SKM-1 treated with dmso at 0.1 percent for 144 hours (cell line): Measurements from ENCODE around the gene SLC18A3.

Experiments used
- DNase-seq: peaks from one replicate; lab custom pipeline; 2025; ENCODE audit not compliant: unreplicated experiment; lab: John Stamatoyannopoulos, UW

SLC18A3 gene

DNA sequence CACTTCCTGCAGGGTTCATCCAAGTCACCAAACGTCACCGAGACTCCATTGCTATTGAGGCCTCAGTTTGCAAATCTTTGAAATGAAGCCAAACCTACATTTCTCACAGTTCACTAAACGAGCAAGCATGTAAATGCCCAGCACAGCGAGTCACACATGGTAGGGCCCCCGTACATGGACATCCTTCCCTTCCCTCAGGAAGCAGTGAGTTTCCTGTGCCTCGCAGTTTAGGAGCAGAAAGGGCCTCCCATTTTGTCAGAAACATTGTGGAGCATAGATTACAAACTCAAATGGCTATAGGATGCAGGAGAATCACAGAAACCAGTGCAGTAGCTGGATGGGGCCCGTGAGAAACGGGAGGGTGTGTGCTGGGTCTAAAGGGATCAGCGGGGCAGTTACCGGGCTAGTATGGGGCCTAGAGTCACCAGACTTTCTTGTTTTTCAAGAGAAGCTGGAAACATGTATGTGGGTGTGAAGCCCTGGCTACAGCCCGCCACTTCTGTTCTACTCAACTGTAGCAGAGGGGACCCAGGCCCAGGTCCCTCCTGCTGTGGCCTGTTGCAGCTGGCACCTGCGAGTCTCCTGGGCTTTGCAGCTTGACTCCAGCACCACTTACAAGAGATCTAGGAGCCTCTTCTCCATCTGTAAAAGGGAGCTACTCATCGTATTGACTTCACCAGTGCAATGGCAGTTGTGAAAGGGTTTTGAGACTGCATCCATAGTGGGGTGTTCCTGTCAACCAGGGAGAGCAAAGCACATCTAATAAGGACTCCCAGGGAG is 14.2 kb upstream of the SLC18A3 start:
- no peak for DNase-seq

DNA sequence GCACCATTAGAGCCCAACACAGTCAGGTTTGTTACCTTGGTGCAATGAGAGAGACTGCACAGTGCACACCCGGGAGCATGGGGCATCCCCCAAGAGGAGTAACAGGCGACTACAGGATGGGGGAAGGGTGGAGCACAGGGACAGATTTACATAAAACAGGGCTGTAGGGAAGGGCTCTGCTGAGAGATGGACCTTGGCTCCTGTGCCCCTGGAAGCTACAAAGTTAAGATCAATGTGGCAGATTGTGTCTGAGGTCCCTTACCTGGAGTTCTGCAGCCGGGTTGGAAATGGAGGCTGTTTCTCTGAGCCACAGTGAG is 13.7 kb upstream of the SLC18A3 start:
- DNase-seq = no peak

DNA sequence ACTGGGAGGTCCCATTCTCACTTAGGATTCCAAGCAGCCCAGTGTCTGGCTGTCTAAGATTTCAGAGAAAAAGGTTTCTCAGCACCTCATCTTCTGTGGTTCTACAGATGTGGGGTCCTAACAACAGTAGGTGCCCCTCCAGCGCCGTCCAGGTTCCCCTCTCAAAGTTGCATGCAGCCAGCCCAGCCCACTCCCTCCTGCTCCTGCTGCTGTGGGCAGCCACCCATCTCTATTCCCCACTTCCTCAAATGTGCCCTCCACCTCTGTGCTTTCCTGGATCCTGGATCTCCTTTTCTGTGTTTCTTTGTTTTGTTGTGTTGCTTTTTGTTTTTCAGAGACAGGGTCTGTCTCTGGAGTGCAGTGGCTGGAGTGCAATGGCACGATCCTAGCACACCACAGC is 13.3 kb upstream of the SLC18A3 start:
- DNase-seq = no peak

DNA sequence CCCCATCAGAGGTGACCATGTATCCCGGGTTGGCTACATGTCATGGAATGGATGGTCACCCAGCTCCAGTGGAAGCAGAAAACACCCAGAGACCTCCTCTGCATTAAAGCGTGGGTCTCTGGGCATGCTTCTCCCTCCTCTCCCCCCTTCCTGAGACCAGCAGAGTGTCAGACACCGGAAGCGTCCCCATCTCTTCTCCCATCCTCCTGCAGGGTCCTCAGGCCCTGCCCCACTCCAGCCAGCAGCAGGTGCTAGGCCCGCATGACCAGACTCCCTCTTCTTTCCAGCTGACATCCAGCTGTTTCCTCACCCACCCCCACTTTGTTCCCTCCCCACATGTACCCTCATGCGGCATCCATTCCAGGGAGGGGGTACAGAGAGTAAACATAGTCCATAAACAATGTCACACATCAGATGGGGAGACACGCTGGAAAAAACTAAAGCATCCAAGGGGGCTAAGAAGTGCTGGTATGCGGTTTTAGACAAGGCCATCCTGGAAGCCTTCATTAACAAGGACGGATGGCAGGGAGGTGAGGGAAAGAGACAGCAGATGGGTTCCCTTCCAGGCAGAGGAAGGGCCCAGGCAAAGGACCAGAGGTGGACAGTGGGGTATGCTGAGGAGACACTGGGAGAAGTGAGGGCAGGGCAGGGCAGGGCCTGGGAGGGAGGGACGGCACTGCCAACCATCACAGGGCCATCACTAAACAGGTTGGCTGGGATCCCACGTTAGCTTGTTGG is 12.5 kb upstream of the SLC18A3 start:
- DNase-seq = no peak

DNA sequence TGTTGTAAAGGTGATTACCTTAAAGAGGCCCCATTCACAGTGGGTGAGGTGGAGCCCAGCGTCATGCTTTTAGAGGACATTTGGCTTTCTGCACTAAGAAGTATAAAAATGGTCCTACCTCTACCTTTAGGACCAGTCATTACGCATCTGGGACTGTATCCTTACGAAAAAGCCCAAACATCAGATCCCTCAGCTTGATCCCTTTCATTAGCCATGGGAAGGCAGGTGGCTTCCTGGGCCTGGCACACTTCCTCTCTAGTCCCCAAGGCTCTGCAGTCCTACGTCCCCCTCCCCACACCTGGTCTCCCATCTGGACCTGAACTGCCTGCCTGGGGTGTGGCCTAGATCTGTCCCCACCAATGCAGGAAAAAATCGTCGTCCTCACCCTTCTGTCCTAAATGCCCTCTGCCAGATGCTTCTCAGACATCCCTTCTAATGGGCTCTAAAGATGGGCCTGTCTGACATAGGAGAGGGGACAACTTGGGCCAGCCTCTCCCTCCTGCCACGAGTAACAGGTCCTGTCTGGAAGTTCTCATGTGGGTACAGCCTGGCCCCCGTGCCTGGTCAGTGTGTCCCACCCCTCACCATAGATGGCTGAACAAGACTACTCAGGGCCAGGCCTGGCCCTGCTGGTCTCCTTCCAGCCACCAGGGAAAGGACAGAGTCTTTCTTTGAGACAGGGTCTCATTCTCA is 11.8 kb upstream of the SLC18A3 start:
- no peak for DNase-seq

DNA sequence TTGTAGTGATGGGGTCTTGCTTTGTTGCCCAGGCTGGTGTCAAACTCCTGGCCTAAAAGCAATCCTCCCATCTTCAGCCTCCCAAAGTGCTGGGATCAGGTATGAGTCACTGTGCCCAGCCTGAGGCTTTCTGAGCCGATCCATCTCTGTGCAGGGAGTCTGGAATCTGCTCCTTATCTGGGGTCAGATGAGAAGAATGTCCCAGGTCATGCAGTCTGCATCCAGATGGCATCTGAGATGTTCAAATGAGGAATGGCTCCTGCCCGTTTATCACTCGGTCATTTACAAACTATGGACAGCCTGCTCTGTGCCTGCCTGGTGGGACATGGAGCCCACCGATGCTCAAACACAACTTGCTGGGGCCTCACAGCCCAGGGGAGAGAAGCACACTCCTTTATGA is 11.1 kb upstream of the SLC18A3 start:
- no peak for DNase-seq

DNA sequence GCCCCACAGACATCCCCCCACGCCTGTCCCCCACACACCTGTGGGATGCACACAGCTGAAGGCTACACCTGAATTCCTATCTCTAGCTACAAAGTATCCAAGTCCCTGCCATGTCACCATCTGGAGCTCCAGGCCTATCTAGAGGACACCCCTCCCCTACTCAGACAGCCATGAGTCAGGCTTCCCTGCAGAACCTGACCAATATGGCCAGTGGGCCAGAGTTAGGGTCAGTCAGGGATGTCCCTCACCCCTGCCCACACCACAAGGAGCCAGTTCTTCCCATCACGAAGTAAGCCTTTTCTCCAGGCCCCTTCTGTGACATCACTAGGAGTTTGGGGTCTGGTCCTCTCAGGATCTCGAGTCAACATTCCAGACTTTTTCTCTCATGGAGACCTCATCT is 10.6 kb upstream of the SLC18A3 start:
- no peak for DNase-seq

DNA sequence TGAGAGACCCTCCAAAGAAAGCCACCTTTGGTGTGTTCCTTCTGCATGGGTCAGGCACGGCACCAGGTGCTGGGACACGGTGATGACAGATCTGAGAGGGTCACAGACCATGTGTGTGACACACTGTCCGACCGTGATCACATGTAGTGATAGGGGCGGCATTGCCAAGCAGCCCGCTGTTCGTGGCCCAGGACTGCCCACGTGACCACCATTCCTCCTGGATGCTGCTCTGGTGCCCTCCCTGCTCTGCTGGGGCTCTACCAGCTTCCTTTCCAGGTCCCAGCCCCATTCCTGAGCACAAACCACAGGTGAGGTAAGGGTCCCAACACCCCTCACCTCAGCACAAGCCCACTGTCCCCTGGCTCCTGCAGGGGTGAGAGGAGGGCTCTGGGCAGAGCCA is 10.1 kb upstream of the SLC18A3 start:
- no peak for DNase-seq

DNA sequence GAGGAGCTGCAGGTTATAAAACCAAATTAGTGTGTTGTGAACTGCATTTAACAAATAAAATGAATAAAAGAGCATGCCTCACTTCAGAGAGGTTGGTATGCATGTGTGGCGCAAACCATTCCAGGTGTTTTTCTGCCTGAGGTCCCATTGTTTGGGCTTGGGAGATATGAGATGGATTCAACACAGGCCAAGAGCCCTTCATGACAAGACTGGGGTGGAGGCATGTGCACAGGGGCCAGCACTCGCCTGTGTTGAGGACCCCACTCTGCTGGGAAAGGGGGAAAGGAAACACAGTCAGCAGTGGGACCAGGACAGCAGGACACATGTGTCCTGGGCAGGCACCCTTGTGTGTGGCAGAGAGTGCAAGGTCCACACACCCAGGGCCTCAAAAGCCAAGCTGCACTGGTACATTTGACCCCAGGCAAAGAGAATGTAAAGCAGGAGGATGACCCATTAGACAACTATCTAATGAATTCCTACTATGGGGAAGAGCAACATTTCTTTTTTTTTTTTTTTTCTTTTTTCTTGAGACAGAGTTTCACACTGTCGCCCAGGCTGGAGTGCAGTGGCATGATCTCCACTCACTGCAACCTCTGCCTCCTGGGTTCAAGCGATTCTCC is 9.2 kb upstream of the SLC18A3 start:
- no peak for DNase-seq

DNA sequence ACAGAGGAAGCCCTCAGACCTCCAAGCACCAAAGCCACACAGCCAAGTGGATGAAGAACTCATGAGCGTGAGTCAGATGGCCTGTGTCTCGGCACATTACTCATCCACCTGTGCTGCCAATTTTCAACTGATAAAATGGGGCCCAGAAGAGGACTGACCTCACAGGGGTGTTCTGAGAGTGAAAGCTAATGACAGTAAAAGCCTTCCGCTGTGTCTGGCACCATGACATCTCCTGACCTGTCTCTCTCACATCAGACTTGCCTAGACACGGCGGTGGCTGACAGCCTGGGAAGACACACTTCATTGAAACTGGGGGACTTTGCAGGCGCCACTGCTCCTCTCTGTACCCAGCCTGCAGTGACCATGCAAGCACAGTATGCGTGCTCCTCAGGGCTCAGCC is 8.3 kb upstream of the SLC18A3 start:
- no peak for DNase-seq

DNA sequence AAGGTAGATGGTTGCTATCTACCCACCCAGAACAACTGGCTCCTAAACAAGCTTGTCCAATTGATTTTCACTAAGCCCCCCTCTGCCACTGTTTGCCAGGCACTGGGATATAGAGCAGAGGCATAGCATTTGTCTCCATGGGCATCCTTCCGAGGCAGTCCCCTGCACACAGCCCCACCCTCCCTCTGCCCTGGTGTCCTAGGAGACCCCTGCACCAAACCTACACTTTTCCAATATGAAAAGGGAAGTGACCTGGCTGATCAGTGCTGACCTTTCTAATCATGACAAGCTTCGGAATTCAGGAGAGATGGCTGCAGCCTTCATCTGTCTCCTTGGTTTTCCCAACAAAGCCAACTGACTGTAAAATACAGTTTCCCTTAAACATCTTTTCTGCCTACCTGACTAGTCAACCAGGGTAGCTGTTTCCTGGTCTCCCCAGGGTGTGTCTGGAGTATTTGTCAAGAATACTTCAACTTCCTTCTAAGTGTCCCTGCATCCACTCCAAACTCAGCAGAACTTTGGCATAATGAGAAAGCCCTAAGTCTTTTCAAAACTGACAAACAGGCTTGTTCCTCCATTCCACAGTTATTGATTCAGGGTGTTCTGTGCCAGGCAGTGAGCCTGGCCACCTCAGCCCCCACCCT is 7.6 kb upstream of the SLC18A3 start:
- no peak for DNase-seq

DNA sequence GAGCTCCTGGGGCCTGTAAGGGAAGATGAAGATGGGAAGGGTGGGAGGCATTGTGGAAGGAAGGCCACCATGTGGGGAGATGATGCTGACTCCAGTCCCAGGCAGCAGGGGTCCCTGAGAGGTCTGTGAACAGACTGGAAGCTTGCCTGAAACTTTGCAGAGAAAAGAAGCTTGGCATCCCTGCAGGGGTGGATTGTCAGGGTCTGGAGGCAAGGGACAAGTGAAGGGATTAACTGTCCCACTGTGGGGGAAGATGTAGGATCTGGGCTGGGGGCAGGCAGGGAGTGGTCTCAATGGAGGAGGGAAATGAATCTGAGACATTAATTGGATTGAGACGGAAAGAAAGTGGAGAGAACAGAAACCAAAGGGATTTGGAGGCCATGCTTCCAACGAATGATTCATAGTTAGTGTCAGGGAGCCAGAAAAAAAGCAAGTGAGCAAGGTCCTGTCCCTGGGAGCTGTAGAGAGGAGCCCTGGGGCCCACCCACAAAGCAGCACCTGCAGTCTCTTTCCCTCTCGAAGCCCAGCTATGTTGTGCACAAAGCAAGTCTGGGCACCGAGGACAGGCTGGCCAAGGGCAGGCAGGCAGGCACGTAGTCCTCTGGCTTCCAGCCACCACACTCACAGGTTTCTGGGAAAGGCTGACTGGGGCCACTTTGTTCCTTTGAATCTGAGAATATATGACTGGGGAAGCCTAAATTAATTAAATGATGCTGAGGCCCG is 4.7 kb upstream of the SLC18A3 start:
- no peak for DNase-seq

DNA sequence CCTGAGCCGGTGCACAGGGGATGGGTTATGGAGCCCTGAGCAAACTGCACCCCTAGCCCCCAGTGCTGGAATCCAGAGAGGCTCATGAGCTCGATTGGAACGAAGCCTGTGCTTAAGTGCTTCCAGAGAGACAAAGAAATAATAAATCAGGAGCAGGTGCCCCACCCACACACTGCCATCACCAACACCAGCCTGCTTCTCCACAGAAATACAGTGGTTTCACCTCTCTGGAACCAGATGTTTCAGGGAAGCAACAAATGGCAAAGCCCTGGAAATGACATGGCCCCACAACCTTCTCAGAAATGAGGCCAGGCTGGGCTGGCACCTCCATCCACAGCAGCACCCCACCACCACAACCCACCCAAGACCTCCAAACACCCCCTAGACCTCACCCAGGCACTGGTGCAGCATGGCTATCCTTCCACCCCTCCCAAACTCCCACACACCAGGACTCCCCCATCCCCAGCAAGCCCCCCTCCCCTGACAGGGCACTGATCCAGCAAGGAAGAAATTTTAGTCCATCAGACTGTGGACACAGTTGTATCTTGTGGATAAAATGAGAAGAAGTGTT is 4.1 kb upstream of the SLC18A3 start:
- DNase-seq = no peak

DNA sequence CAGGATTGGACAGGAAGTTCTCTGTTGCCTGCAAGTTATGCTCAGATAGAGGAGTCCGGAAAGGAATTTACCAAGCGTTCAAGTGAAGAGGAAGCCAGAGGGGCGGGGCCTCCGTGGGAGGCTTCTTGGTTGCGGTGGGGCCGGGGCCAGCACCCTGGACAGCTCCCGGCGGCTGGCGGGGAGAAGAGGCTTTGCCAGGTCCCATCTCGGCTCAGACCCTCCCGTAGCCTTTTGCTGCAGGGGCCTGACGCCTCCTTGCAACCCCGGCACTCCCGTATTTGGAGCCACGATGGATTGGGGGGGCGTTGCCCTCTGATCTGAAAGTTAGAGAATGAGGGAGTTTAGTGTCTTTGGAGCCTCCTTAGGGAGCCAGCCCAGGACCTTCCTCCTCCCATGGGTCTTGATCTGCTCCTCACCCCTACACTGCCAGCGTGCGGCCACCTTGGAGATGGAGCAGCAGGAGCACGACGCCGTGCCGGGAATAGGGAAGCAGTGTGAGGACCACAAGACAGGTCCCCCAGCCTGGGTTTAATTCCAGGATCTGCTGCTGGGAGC is 3.1 kb upstream of the SLC18A3 start:
- DNase-seq = peak; percentile 7

DNA sequence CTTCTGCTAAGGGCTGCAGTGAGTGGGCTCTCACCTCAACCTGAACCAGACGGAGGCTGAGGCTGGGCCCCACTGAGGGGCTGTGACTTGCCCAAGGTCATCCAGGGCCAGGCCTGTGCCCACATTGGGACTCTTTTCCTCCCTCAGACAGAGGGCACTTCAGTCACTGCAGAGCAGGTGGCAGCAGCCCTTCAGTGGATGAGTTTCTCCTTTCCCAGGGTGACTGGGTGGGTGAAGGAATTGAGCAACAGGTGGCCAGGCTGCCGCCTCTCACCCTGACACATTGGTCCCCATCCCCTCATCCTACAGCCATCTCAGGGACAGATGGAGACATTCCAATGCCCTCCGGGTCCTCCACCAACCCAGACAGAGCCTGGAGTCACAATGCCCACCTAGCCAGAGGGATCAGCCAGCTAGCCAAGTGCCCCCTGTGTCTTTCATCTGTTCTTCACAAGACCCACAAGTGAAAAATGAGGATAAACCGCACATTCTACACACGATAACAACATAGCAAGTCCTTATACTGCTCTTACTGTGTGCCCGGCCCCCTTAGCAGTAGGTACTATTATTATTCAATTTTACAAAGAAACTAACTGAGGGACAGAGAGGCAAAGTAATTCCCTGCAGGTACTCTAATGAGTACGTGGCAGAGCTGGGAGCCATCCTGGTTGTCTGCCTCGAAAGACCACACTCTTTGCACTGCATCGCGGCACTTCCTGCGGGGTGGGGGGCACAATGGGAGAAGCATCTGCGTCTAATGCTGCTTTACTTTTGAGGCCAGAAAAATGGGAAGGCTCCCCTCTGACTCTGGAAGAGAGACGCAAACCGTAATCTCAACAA is 1.7 kb upstream of the SLC18A3 start:
- no peak for DNase-seq

DNA sequence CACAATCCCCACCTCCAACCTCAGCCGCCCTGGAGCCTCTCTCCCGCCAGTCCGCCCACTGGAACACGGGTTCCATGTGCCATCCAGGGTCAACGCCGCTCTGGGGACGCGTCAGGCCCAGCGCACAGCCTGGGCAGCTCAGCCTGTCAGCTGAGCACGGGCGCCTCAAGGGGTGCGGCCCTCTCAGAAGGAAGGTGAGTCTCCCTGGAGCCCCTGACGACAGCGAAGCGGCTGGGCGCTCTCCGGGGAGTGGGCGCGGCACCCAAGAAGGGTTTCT is 1.2 kb upstream of the SLC18A3 start:
- no peak for DNase-seq

DNA sequence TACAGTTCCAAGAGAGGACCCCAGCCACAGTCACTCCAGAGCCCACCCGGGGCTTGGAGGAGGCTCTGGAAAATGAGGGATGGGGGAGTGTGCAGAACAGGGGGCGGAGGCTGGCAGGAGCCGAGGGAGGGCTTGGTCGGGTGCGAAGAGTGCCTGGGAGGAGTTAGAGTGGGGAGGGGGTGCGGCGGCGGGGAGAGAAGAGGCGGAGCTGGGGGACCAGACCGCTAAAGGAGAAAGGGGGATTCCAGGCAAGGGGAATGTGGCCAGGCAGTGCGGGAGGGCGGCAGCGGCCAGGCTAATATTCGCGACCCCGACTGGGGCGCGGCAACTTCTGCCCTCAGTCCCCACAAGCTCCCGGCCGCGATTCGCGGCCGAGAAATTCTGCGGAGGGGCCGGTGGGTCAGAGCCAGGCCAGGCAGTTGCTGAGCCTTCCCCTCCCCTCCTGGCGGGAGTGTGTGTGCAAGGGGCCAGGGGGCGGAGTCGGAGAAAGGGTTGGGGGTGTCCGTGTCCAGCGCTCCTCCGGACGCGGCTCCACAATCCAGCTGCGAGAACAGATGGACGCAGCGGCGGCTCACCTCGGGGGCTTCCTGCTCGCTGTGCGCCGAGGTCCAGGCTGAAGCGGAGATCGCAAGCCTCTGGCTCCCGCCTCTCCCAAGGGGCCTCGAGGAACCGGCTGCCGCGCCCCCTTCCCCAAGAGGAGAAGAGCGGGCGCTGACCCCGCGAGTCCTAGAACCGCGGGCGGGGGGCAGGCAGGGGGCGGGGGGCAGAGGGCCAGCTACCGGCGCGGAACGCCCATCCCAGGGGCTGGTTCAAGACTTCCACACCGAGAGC is 612 bp upstream of the SLC18A3 start:
- DNase-seq = no peak

DNA sequence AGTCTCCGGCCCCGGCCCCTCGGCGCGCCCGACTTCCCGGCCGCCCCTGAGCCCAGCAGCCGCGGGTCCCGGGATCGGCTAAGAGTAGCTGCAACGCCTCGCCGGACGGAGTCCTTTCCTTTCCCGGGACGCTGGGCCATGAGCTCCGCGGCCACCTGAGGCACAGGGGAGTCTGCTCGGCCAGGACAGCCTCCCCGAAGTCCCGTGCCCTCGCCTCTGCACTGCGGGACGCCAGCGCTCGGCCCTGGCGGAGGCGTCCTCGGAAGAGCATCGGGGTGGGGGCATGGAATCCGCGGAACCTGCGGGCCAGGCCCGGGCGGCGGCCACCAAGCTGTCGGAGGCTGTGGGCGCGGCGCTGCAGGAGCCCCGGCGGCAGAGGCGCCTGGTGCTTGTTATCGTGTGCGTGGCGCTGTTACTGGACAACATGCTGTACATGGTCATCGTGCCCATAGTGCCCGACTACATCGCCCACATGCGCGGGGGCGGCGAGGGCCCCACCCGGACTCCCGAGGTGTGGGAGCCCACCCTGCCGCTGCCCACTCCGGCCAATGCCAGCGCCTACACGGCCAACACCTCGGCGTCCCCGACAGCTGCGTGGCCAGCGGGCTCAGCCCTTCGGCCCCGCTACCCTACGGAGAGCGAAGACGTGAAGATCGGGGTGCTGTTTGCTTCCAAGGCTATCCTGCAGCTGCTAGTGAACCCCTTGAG is 502 bp downstream of the SLC18A3 start:
- no peak for DNase-seq
